GM12875 (cell line): ENCODE results near the gene NRXN2.

Experiments
- H3K4me3 ChIP-seq: one replicate; pipeline ENCODE4 v1.5.1; 2011; ENCODE audit warnings: low read depth, low read length, control low read depth
- TF ChIP-seq, protein P1 (sequence below): IDR thresholded peaks from 2 replicates; pipeline ENCODE4 v1.5.1; 2011; ENCODE audit warnings: low read depth, mild to moderate bottlenecking, control low read depth, inconsistent platforms, low read length, moderate library complexity, borderline replicate concordance; ENCODE audit not compliant: insufficient read depth

NRXN2 gene

DNA sequence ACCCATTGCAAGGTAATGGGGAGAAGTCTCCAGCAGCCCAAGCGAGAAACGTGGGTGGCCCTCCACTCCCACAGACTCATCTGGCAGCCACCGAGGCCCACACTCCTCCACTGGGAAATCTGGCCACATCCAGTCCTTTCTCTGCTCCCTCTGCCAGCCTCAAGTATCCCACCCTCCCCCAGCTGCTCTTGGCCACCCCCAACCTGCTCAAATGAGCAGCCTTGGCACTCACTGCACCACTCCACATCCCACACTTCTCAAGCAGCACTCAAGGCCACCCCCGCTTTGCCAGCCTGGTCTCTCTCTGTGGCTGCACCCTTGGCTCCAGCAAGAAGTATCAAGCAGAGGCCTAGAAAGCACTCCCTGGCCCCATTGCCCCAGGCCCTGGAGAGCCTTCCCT lies 103.8 kb downstream of the NRXN2 start:
- TF ChIP-seq, protein P1, sequence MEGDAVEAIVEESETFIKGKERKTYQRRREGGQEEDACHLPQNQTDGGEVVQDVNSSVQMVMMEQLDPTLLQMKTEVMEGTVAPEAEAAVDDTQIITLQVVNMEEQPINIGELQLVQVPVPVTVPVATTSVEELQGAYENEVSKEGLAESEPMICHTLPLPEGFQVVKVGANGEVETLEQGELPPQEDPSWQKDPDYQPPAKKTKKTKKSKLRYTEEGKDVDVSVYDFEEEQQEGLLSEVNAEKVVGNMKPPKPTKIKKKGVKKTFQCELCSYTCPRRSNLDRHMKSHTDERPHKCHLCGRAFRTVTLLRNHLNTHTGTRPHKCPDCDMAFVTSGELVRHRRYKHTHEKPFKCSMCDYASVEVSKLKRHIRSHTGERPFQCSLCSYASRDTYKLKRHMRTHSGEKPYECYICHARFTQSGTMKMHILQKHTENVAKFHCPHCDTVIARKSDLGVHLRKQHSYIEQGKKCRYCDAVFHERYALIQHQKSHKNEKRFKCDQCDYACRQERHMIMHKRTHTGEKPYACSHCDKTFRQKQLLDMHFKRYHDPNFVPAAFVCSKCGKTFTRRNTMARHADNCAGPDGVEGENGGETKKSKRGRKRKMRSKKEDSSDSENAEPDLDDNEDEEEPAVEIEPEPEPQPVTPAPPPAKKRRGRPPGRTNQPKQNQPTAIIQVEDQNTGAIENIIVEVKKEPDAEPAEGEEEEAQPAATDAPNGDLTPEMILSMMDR: no peak
- H3K4me3 ChIP-seq: no peak overlapping the region

DNA sequence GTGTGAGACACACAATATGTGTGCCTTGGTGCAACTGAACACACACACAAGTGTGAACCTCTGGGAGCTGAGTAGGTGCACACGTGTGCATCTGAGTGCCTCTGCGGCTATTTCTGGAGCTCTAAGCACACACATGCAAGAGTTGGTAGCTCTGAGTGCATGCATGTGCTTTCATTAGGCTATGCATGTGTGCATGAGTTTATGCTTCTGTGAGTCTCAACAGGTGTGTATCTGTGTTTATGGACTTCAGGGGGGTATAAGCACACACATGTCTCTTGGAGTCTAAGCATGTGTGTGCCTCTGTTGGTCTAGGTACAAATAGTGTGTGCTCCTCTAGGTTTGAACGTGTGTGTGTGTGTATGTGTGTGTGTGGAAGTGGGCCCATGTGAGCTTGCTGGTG lies 106.2 kb downstream of the NRXN2 start:
- TF ChIP-seq, protein P1: no peak
- H3K4me3 ChIP-seq: no peak overlapping the region

DNA sequence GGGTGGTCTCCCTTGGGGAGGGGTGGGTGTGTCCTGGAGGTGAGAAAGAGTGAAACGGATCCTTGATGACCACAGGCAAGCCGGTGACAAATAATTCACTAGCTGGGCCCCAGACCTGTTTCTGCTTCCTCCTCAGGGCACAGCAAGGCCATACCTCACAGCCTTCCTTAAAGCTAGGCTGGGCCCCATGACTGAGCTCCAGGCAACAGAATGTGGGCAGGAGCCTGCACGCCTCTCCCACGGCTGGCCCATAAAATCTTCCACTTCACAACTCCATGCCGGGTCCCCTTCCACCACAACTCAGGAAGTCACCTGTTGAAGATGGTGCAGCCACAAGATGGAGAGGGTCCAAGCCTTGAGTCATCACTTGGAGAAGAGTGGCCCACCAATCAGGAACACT lies 108.1 kb downstream of the NRXN2 start:
- TF ChIP-seq, protein P1: no peak
- H3K4me3 ChIP-seq: no peak overlapping the region

- TF ChIP-seq, protein P1: no peak
Observed at GRCh38 chr11:64613648-64614047, 109.3 kb downstream of the NRXN2 start.

GRCh38 chr11:64611869-64612646 lies 110.9 kb downstream of the NRXN2 start:
- no peak overlapping the region for H3K4me3 ChIP-seq
- TF ChIP-seq, protein P1: no peak

More at GRCh38 chr11:64613648-64614047, 109.3 kb downstream of the NRXN2 start:
- H3K4me3 ChIP-seq: no peak overlapping the region

DNA sequence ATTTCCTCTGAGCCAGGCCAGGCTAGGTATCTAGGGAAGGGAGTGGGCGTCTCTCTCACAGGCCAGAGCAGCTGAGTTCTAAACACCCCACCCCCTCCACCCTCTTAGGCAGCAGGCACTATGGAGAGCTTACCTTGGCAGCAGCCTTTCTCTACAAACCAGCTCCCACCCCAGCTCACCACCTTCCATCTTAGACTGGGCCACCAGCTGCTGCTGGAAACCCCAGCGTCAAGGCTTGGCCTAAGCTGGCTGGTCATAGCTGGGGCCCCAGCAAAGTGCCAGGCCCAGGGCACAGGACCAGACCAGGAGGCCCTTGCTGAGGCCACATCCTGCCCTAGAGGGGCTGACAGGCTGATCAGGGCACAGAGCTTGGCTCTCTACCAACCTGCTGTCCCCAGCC lies 111.8 kb downstream of the NRXN2 start:
- H3K4me3 ChIP-seq: no peak overlapping the region

More for the DNA sequence above, 111.8 kb downstream of the NRXN2 start:
- TF ChIP-seq, protein P1: no peak
